Muscle layer of duodenum (tissue), 2 donors: ENCODE data around the gene HM13.

Source experiments
- H3K27ac ChIP-seq: one replicate; pipeline ENCODE4 v1.7.0; 2013; ENCODE audit warnings: mild to moderate bottlenecking, low read length
- H3K27me3 ChIP-seq: one replicate; pipeline ENCODE4 v1.7.0; 2013; ENCODE audit warnings: low read depth, mild to moderate bottlenecking, control low read depth, low read length
- H3K36me3 ChIP-seq, 2 donors: one replicate each; pipeline ENCODE4 v1.7.0; 2013; ENCODE audit warnings: low read length in 2 of 2, control low read depth in 1 of 2, mild to moderate bottlenecking in 1 of 2; ENCODE audit not compliant: insufficient read depth in 2 of 2, control insufficient read depth in 1 of 2
- H3K4me1 ChIP-seq, 2 donors: one replicate each; pipeline ENCODE4 v1.7.0; 2013; ENCODE audit warnings: low read length in 2 of 2, mild to moderate bottlenecking in 2 of 2, control low read depth in 1 of 2, moderate library complexity in 1 of 2; ENCODE audit not compliant: insufficient read depth in 2 of 2, control insufficient read depth in 1 of 2
- H3K4me3 ChIP-seq, 2 donors: one replicate each; pipeline ENCODE4 v1.7.0; 2013; ENCODE audit warnings: low read length in 2 of 2, low read depth in 1 of 2, mild to moderate bottlenecking in 1 of 2
- H3K9me3 ChIP-seq, 2 donors: one replicate each; pipeline ENCODE4 v1.7.0; 2013; ENCODE audit warnings: low read length in 2 of 2, control low read depth in 1 of 2, mild to moderate bottlenecking in 1 of 2; ENCODE audit not compliant: control insufficient read depth in 1 of 2
- donor health status: healthy.

The HM13 gene

DNA sequence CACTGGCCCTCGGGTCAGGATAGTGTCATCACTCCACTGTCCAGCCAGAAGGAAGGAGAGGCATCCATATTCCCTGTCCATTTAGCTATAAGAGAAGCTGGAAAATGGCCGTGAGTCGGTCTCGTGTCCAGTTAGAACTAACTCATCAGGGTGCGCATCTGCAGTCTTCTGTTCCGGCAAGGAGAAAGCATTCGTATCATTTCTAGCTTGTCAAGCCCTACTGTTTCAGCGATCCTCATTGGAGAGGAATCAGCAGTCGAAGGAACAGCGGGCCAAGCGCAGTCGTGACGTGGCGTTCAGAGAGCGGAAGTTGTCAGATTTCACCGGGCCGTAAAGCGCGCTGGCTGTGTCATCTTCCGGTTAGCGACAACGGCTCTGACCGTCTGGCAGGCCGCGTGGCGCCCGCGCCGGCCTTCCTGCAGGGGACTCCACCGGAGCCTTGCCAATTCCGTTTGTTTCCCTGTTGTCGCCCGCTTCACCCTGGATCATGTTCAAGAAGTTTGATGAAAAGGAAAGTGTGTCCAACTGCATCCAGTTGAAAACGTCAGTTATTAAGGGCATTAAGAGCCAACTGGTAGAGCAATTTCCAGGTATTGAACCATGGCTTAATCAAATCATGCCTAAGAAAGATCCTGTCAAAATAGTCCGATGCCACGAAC lies 32.9 kb downstream of the HM13 start:
- Histone ChIP-seq H3K9me3 (no peaks in the 10 kb centered on the region), H3K36me3 (peaks cover 38 to 57% of the 10 kb centered on the region in 2 donors)

DNA sequence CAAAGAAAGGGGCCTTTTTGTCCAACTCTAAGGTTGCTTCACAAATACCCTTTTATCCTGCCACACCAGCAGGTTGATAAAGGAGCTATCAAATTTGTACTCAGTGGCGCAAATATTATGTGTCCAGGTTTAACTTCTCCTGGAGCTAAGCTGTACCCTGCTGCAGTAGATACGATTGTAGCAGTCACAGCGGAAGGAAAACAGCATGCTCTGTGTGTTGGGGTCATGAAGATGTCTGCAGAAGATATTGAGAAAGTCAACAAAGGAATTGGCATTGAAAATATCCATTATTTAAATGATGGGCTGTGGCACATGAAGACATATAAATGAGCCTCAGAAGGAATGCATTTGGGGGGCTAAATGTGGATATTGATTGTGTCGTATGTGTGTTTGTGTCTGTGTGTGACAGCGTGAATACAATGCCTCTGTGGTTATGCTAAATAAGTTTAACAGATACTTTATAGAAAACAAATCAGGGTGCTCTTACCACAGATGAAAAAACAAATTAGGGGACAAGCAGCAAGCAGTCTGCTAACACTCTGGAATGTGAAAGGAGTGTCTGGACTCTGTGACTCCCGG lies 33.6 kb downstream of the HM13 start:
- Histone ChIP-seq H3K27ac (peak overlapping the region; percentile 97), H3K4me3 (peak overlapping the region; percentile 58 to 80), H3K4me1 (peaks cover 0 to 12% of the 10 kb centered on the region in 2 donors), H3K27me3 (no peaks in the 10 kb centered on the region), H3K9me3 (no peaks in the 10 kb centered on the region), H3K36me3 (peaks cover 37 to 62% of the 10 kb centered on the region in 2 donors)

More for the DNA sequence above, 32.9 kb downstream of the HM13 start:
- Histone ChIP-seq H3K4me1 (peaks cover 0 to 12% of the 10 kb centered on the region in 2 donors), H3K27me3 (no peaks in the 10 kb centered on the region), H3K27ac (peak overlapping the region; percentile 97), H3K4me3 (peak overlapping the region; percentile 58 to 80)

DNA sequence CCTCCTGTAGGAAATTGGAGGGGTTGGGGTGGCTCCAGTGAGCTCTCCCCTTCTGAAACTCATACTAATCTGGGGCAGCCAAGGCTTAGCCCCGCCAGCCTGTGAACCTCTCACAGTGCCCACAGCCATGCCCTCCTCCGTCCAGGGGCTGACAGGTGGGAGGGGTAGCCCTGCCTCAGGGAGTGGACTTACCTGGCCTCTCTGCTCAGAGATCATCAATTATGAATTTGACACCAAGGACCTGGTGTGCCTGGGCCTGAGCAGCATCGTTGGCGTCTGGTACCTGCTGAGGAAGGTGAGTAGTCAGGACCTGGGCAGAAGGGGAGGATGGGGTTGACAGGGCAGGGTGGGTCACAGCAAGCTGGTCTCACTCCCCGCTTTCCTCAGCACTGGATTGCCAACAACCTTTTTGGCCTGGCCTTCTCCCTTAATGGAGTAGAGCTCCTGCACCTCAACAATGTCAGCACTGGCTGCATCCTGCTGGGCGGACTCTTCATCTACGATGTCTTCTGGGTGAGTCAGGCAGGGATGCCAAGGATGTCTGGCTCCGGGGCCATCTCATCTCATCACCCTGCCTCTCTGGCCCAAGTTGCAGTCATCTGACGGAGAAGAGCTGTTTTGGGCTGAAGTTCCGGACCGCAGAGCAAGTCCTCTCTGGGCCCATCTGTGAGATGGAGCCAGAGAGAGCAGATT lies 34.7 kb downstream of the HM13 start:
- Histone ChIP-seq H3K27me3 (no peaks in the 10 kb centered on the region), H3K4me1 (peaks cover 0 to 12% of the 10 kb centered on the region in 2 donors), H3K9me3 (no peaks in the 10 kb centered on the region), H3K4me3 (no peak overlapping the region), H3K27ac (no peak overlapping the region), H3K36me3 (peaks cover 38 to 71% of the 10 kb centered on the region in 2 donors)

DNA sequence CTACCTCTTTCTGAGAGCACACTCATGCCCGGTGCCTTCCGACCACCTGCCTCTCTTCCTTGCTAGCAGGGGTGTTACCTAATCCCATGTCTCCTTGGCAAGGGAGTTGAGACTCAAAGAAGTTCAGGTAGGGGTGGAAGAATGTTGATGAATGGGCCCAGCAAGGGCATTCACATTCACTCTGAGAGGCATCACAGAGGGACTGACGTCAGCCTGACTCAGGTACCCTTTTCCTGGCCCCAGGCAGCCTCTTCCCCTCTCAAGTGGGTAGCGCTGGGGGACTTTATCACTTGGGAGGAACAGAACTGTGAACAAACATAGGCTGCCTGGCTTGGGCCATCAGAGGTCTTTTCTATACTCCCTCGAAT lies 35.3 kb downstream of the HM13 start:
- Histone ChIP-seq H3K36me3 (peaks cover 38 to 71% of the 10 kb centered on the region in 2 donors), H3K4me3 (no peak overlapping the region), H3K27ac (no peak overlapping the region), H3K27me3 (no peaks in the 10 kb centered on the region), H3K9me3 (no peaks in the 10 kb centered on the region), H3K4me1 (peaks cover 0 to 12% of the 10 kb centered on the region in 2 donors)

DNA sequence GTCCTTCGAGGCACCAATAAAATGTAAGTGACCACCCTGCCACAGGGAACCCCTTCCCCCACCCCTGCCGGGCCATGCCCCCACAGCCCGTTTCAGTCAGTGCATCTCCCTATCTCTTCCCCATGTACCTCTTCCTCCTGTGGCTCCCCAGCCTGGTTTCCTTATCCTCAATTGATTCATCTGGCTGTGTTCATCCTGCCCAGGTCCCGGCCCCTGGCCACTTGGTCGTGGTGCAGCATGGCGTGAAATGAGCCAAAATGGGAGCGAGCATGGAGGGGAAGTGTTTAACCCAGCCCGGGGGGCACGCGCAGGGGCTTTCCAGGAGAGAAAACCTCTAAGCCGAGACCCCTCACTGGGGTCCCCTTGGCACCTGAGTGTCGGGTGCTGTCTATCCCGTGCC lies 35.9 kb downstream of the HM13 start:
- Histone ChIP-seq H3K4me3 (no peak overlapping the region), H3K27me3 (no peaks in the 10 kb centered on the region), H3K27ac (no peak overlapping the region), H3K4me1 (peaks cover 0 to 7% of the 10 kb centered on the region in 2 donors), H3K9me3 (no peaks in the 10 kb centered on the region), H3K36me3 (peaks cover 37 to 71% of the 10 kb centered on the region in 2 donors)

DNA sequence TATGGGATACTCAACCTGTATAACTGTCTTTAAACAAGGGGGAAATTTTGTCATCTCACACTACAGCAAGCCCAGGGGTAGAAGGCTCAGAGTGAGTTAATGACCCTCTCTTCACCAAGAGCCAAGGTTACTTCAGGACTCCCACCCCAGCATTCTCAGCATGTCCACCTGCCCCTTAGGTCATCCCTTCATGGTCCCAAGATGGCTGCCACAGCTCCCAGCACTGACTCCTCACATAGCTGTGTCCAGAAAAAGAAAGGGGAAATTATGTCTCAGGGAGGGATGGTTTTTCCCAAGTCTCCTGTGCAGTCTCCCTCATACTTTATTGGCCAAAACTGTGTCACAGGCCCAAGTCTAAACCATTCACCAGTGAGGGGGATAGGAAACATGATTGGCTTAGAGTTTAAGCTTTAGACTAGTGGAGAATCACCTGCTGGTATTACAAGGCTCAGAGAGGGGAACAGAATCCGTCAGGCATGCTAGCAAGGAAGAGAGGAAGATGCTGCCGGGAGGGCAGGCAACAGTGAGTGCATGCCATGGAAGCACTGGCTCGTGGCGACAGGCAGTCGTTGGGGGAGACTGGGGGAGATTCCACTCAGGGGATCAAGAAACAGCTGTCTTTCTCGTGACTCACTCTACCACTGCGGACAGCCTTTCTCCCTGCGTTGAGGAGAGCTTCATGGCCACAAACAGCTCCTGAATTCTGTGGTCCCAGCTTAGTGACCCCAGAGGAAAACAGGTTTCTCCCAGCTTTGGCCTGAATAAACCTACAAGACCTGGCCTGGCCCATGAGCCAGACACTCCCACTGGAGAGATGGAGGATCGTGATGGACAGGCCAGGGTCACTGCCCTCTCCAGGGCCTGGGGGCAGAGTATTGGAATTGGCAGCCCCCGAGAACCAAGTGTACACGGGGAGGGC lies 37.2 kb downstream of the HM13 start:
- no peaks in the 10 kb centered on the region for H3K27me3 ChIP-seq
- H3K27ac ChIP-seq = no peak overlapping the region
- H3K4me1 ChIP-seq = peaks cover 0 to 7% of the 10 kb centered on the region in 2 donors
- H3K9me3 ChIP-seq = no peaks in the 10 kb centered on the region
- peaks cover 36 to 79% of the 10 kb centered on the region in 2 donors for H3K36me3 ChIP-seq
- H3K4me3 ChIP-seq = no peak overlapping the region

DNA sequence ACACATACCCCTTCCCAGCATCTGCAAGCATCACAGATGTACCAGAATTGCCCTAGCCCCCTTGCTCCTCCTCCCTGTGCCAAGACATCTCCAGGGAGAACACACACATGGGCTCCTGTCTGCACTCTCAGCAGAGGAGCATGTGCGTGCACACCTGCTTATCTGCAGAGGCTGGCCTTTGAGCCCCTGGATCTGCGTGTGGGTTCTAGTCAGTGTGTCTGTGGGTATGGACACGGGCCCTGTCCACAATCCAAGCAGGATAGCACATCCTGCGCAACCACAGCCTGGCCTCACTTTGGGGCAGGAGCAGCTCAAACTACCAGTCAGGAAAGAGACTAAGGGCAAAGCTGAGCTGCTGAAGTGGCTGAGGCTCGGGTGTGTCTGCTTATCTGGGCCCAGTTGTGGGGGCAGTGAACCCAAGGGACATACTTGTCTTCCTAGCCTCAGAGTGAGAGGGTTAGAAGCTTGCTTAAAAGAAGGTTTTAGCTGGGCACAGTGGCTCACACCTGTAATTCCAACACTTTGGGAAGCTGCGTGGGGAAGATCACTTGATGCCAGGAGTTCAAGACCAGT lies 41.0 kb downstream of the HM13 start:
- H3K4me3 ChIP-seq = no peak overlapping the region
- peaks cover 0 to 2% of the 10 kb centered on the region in 2 donors for H3K4me1 ChIP-seq
- no peak overlapping the region for H3K27ac ChIP-seq
- H3K27me3 ChIP-seq = no peaks in the 10 kb centered on the region
- H3K36me3 ChIP-seq = peaks cover 32 to 61% of the 10 kb centered on the region in 2 donors
- H3K9me3 ChIP-seq = no peaks in the 10 kb centered on the region

DNA sequence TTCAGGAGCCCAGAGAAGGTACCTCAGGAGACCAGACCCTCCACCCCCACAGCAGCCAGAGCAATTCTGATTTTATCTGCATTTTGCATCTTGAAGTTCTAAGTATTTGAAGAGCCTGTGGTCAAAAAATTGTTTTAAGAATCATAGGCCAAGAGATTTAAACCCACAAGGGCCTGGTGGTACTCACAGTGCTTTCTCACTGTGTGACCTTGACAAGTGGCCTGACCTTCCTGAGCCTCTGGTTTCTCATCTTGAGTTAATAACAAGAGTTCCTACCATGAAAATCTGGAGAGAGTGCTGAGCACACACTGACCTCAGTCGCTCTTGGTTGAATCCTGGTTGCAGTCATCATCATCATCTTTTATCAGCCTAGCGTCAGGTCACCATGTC lies 45.5 kb downstream of the HM13 start:
- Histone ChIP-seq H3K4me3 (no peak overlapping the region), H3K36me3 (peaks cover 36 to 63% of the 10 kb centered on the region in 2 donors), H3K27ac (peak overlapping the region; percentile 65), H3K9me3 (no peaks in the 10 kb centered on the region), H3K27me3 (no peaks in the 10 kb centered on the region), H3K4me1 (peaks cover 0 to 4% of the 10 kb centered on the region in 2 donors)

DNA sequence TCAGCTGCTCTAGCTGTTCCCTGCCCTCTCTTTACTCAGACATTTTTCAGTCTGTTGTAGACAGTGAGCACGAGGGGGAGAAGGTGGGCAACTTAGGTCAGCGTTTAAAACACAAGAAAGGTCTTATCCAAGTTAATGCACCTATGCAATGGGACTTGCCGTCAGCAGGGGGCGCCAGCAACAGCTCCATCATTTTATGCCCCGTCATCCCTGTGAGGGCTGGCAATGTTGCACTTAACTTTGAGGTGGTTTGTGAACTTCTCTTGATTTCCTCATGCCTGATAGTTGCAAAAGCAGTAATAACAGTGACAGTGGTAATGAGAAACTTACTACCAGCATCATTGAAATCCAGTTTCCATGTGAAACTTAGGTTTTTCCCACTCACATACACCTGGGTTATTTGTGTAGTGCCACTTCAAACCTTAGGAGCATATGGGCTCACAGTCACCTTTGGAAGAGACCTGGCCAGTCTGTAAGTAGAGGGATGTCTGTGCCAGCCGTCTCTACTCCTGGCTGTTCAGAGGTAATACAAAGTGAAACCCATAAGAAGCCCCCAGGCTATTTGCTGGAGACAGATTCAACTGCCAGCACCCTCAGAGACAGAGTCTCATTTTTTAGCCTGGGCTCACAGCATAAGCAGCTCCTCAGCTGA lies 46.0 kb downstream of the HM13 start:
- Histone ChIP-seq H3K9me3 (no peaks in the 10 kb centered on the region), H3K4me1 (peaks cover 0 to 4% of the 10 kb centered on the region in 2 donors), H3K4me3 (no peak overlapping the region), H3K36me3 (peaks cover 32 to 58% of the 10 kb centered on the region in 2 donors), H3K27me3 (no peaks in the 10 kb centered on the region), H3K27ac (peak overlapping the region; percentile 65)

DNA sequence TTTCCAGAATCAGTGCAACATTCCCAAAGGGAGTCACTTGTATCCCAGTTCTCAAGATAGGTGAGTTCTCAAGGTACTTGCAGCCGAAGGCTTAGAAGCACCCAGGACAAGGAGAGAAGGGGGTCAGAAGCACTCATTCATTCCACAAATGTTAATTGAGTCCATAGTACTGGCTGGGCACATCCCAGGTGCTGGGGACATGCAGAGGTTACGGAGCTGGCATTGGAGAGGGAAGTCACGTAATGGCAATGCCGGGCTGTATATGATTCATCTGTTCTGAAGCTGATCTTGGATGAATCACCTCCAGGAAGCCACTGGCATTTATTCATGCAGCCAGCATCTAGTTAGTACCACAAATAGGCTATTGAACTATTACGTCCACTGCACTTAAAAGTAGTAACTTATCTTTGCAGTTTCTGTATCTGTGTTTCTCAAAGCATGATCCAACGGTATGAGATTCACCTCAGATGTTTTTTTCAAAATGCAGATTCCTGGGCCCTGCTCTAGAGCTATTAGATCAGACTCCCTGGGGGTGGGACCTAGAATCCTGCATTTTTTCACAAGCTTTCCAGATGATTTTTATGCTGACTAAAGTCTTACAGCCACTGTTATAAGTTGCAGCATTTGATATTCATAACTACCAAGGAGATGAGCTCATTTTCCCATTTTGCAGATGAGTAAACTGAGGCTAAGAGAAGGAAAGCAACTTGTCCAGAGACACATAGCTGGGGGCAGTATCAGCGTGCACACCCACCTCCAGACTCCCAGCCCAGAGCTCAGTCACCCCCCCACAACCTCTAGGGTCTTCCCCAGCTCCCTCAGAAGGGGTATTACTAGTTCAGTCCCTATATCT lies 46.7 kb downstream of the HM13 start:
- Histone ChIP-seq H3K9me3 (no peaks in the 10 kb centered on the region), H3K27me3 (no peaks in the 10 kb centered on the region), H3K36me3 (peaks cover 36 to 55% of the 10 kb centered on the region in 2 donors), H3K4me3 (no peak overlapping the region), H3K4me1 (peaks cover 4 to 5% of the 10 kb centered on the region in 2 donors), H3K27ac (peak overlapping the region; percentile 65)
